Neuronal stem cell (in vitro differentiated cells): ENCODE measurements around the gene UBA6.
A peak's percentile ranks its signal among the peaks of the same experiment; 100 is the strongest.
"Not testable (repeated sequence)": the region's sequence is repeated elsewhere in the genome, so short reads cannot be mapped to it uniquely, and the experiment has no call there.

Experiments
- DNase-seq: peaks from one replicate; pipeline ENCODE4 v3.0.0-alpha.2; 2013; ENCODE audit warnings: low spot score
- H2AFZ ChIP-seq: one replicate; pipeline ENCODE4 v1.6.1; 2013; ENCODE audit warnings: mild to moderate bottlenecking, low read length, inconsistent platforms
- H2AK5ac ChIP-seq: 2 replicates; pipeline ENCODE4 v1.6.1; 2013; ENCODE audit warnings: low read depth, mild to moderate bottlenecking, inconsistent platforms, low read length, moderate library complexity, mixed read lengths
- H2BK120ac ChIP-seq: 2 replicates; pipeline ENCODE4 v1.6.1; 2013; ENCODE audit warnings: low read depth, mild to moderate bottlenecking, inconsistent platforms, low read length, moderate library complexity, mixed read lengths
- H2BK12ac ChIP-seq: one replicate; pipeline ENCODE4 v1.6.1; 2013; ENCODE audit warnings: low read length, inconsistent platforms
- H2BK15ac ChIP-seq: 2 replicates; pipeline ENCODE4 v1.6.1; 2013; ENCODE audit warnings: mild to moderate bottlenecking, low read length, inconsistent platforms, mixed read lengths
- H2BK5ac ChIP-seq: one replicate; pipeline ENCODE4 v1.6.1; 2013; ENCODE audit warnings: inconsistent platforms, mild to moderate bottlenecking, low read length, moderate library complexity
- H3K14ac ChIP-seq: one replicate; pipeline ENCODE4 v1.6.1; 2013; ENCODE audit warnings: low read length, inconsistent platforms
- H3K18ac ChIP-seq: 2 replicates; pipeline ENCODE4 v1.6.1; 2013; ENCODE audit warnings: low read length, inconsistent platforms
- H3K23ac ChIP-seq: 2 replicates; pipeline ENCODE4 v1.6.1; 2013; ENCODE audit warnings: low read depth, mild to moderate bottlenecking, mixed read lengths, low read length, inconsistent platforms; ENCODE audit not compliant: poor library complexity
- H3K27ac ChIP-seq: replicated peaks from 3 replicates; pipeline ENCODE4 v1.5.1; 2013; ENCODE audit warnings: low read length, inconsistent platforms
- H3K27me3 ChIP-seq, 3 experiments: 2 replicates each; pipeline ENCODE4 v1.6.1; 2013; ENCODE audit warnings: low read length in 3 of 3, mild to moderate bottlenecking in 2 of 3, inconsistent platforms in 1 of 3, low read depth in 1 of 3, mixed read lengths in 1 of 3, moderate library complexity in 1 of 3; ENCODE audit not compliant: control insufficient read depth in 3 of 3, insufficient read depth in 3 of 3
- H3K36me3 ChIP-seq, 2 donors: replicated peaks in 1 of 2; 2 replicates each; pipeline ENCODE4 v1.6.1; 2013; ENCODE audit warnings: low read length in 2 of 2; ENCODE audit not compliant: control insufficient read depth in 2 of 2, insufficient read depth in 2 of 2
- H3K4ac ChIP-seq: 2 replicates; pipeline ENCODE4 v1.6.1; 2013; ENCODE audit warnings: inconsistent platforms, mild to moderate bottlenecking, low read length, moderate library complexity
- H3K4me1 ChIP-seq, 2 donors: 1 replicate in 1 of 2; 2 replicates in 1 of 2; pipeline ENCODE4 v1.6.1; 2013; ENCODE audit warnings: low read length in 2 of 2, low read depth in 1 of 2; ENCODE audit not compliant: control insufficient read depth in 2 of 2, insufficient read depth in 1 of 2
- H3K4me2 ChIP-seq: one replicate; pipeline ENCODE4 v1.6.1; 2013; ENCODE audit warnings: mild to moderate bottlenecking, low read length, inconsistent platforms; ENCODE audit not compliant: insufficient read depth, poor library complexity, severe bottlenecking
- H3K4me3 ChIP-seq, 2 donors: 2 replicates each; pipeline ENCODE4 v1.5.1; 2013; ENCODE audit warnings: low read length in 2 of 2, mild to moderate bottlenecking in 2 of 2, inconsistent platforms in 1 of 2, moderate library complexity in 1 of 2
- H3K79me1 ChIP-seq: one replicate; pipeline ENCODE4 v1.6.1; 2013; ENCODE audit warnings: low read depth, mild to moderate bottlenecking, inconsistent platforms, low read length, moderate library complexity
- H3K9ac ChIP-seq: one replicate; pipeline ENCODE4 v1.6.1; 2013; ENCODE audit warnings: mild to moderate bottlenecking, low read depth, low read length, inconsistent platforms; ENCODE audit not compliant: poor library complexity
- H3K9me3 ChIP-seq, 2 donors: replicated peaks in 1 of 2; 2 replicates each; pipeline versions ENCODE3 to v1.6.1; 2013; ENCODE audit warnings: low read length in 2 of 2, mild to moderate bottlenecking in 2 of 2, inconsistent platforms in 1 of 2, low read depth in 1 of 2, mixed read lengths in 1 of 2, moderate library complexity in 1 of 2; ENCODE audit not compliant: control insufficient read depth in 2 of 2, insufficient read depth in 1 of 2
- H4K8ac ChIP-seq: one replicate; pipeline ENCODE4 v1.6.1; 2013; ENCODE audit warnings: low read depth, mild to moderate bottlenecking, inconsistent platforms, low read length, moderate library complexity
- H4K91ac ChIP-seq: one replicate; pipeline ENCODE4 v1.6.1; 2013; ENCODE audit warnings: low read length, low read depth, mild to moderate bottlenecking, inconsistent platforms; ENCODE audit not compliant: poor library complexity
- WGBS, 2 donors: extraction: QIAGEN DNeasy Blood & Tissue Kit; methylation state at CpG; one replicate each; pipeline ENCODE4 v1.1.7; 2013; ENCODE audit warnings: missing lambda C conversion rate in 2 of 2, mixed read lengths in 1 of 2; ENCODE audit not compliant: insufficient read length in 2 of 2, insufficient replicate concordance in 1 of 2; ENCODE audit errors: extremely low coverage in 2 of 2; 5-methylcytosine and 5-hydroxymethylcytosine counted together

The UBA6 gene

GRCh38 chr4:67706682-67707081 is 5.7 kb upstream of the UBA6 start:
- WGBS, 2 donors: no CpG with 5 or more reads among the region's 3 CpGs
- H2AFZ ChIP-seq, H3K9ac ChIP-seq, H3K27me3 ChIP-seq, H3K36me3 ChIP-seq, H2BK5ac ChIP-seq, H3K23ac ChIP-seq, H3K18ac ChIP-seq, H2BK12ac ChIP-seq, H3K14ac ChIP-seq, H3K4me2 ChIP-seq, H3K4me1 ChIP-seq, H3K9me3 ChIP-seq, H2BK15ac ChIP-seq, H2BK120ac ChIP-seq, H4K8ac ChIP-seq, H3K27ac ChIP-seq, H4K91ac ChIP-seq, H2AK5ac ChIP-seq, H3K4me3 ChIP-seq, H3K4ac ChIP-seq, DNase-seq, H3K79me1 ChIP-seq: not testable (repeated sequence)

- H2BK12ac ChIP-seq: no peak overlapping the region
Observed at GRCh38 chr4:67704843-67705242, 3.9 kb upstream of the UBA6 start.

GRCh38 chr4:67702166-67702565 is 1.2 kb upstream of the UBA6 start:
- Histone ChIP-seq H3K4me1 (peaks cover 4 to 5% of the 10 kb centered on the region in 2 donors), H2BK120ac (no peak overlapping the region), H2BK15ac (no peak overlapping the region), H3K4me3 (peak overlapping the region in 1 of 2 donors; percentile 67), H2BK12ac (no peak overlapping the region), H2BK5ac (no peak overlapping the region), H2AK5ac (no peak overlapping the region), H3K23ac (no peak overlapping the region), H3K4me2 (no peak overlapping the region), H3K4ac (no peak overlapping the region), H4K8ac (no peak overlapping the region), H3K14ac (no peak overlapping the region), H2AFZ (peak overlapping the region; percentile 95), H3K27ac (no peak overlapping the region), H3K9ac (no peak overlapping the region), H3K79me1 (no peaks in the 10 kb centered on the region), H3K18ac (no peak overlapping the region), H3K36me3 (peaks cover 0 to 9% of the 10 kb centered on the region in 2 donors), H3K27me3 (no peaks in the 10 kb centered on the region), H3K9me3 (peaks cover 0 to 4% of the 10 kb centered on the region in 2 donors), H4K91ac (no peak overlapping the region)
- DNase-seq: no peak
- WGBS, 2 donors: 100% methylated on average over 1 of the region's 2 CpGs; no CpG with 5 or more reads in 1 of the 2 donors

More at GRCh38 chr4:67704843-67705242, 3.9 kb upstream of the UBA6 start:
- no peak overlapping the region for H4K8ac ChIP-seq
- no peak overlapping the region for H3K27ac ChIP-seq
- H2AFZ ChIP-seq: no peak overlapping the region
- no peak overlapping the region for H2BK15ac ChIP-seq
- DNase-seq: no peak
- peaks cover 0 to 2% of the 10 kb centered on the region in 2 donors for H3K36me3 ChIP-seq
- WGBS, 2 donors: no CpG with 5 or more reads among the region's 2 CpGs
- no peak overlapping the region for H3K23ac ChIP-seq
- H3K4me2 ChIP-seq: no peak overlapping the region
- no peak overlapping the region for H3K9ac ChIP-seq
- no peak overlapping the region for H2BK5ac ChIP-seq
- no peak overlapping the region for H2BK120ac ChIP-seq
- no peak overlapping the region for H3K4me3 ChIP-seq
- H3K4me1 ChIP-seq: peaks cover 3% of the 10 kb centered on the region in 2 donors
- no peak overlapping the region for H4K91ac ChIP-seq
- H2AK5ac ChIP-seq: no peak overlapping the region
- H3K18ac ChIP-seq: no peak overlapping the region
- peaks cover 0 to 7% of the 10 kb centered on the region in 2 donors for H3K9me3 ChIP-seq
- no peak overlapping the region for H3K14ac ChIP-seq
- H3K79me1 ChIP-seq: no peaks in the 10 kb centered on the region
- no peaks in the 10 kb centered on the region for H3K27me3 ChIP-seq
- H3K4ac ChIP-seq: no peak overlapping the region

DNA sequence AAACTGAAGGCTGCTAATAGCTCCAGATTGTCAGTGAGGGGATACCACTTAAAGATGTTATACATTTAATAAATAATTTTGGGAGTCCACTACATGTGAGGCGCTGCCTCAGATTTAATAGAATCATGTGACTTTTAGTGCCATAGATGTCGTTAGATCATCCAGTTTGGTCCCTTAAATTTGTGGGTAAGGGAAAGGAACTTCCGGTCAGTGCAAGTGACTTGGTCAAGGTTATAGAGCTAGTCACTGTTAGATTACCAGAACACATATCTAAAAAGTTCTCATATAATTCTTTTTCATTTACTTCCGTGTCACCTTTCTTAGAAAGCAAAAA is 529 bp upstream of the UBA6 start:
- H2BK120ac ChIP-seq: no peak overlapping the region
- no peak overlapping the region for H3K4me2 ChIP-seq
- no CpG with 5 or more reads among the region's 4 CpGs for WGBS, 2 donors
- H2BK15ac ChIP-seq: no peak overlapping the region
- no peak overlapping the region for H3K27ac ChIP-seq
- no peak overlapping the region for H2AK5ac ChIP-seq
- H3K79me1 ChIP-seq: no peaks in the 10 kb centered on the region
- H2BK5ac ChIP-seq: no peak overlapping the region
- no peaks in the 10 kb centered on the region for H3K27me3 ChIP-seq
- no peak overlapping the region for H3K14ac ChIP-seq
- H3K18ac ChIP-seq: no peak overlapping the region
- H3K23ac ChIP-seq: no peak overlapping the region
- DNase-seq: no peak
- H3K4ac ChIP-seq: no peak overlapping the region
- H2BK12ac ChIP-seq: no peak overlapping the region
- H3K4me1 ChIP-seq: peaks cover 4 to 5% of the 10 kb centered on the region in 2 donors
- H3K36me3 ChIP-seq: peaks cover 0 to 15% of the 10 kb centered on the region in 2 donors
- no peak overlapping the region for H4K91ac ChIP-seq
- no peak overlapping the region for H3K9ac ChIP-seq
- H2AFZ ChIP-seq: peak overlapping the region; percentile 95
- H3K9me3 ChIP-seq: no peaks in the 10 kb centered on the region
- H3K4me3 ChIP-seq: peak overlapping the region; percentile 67 to 75
- no peak overlapping the region for H4K8ac ChIP-seq
